B cell (primary cell): ENCODE results near the gene MYO18A. TPM values are rescaled to one million over a fixed set of nuclear protein-coding genes. Genes with fewer than 3 reads are reported as not detected.

Experiments used
- ATAC-seq: fragments of 200-7000 bp; cut with Tn5 transposase; one replicate; pipeline ENCODE4 v1.10.0; 2021; ENCODE audit warnings: low read depth, mild to moderate bottlenecking, moderate number of reproducible peaks, moderate library complexity
- CTCF ChIA-PET: fragments of 350-600 bp; sonication (Branson Sonifier 250); formaldehyde crosslinking; loops from one replicate; lab custom pipeline; 2021; ENCODE audit warnings: antibody characterized with exemption, inconsistent platforms; lab: Charles Lee
- POLR2A ChIA-PET: fragments of 350-600 bp; sonication (Branson Sonifier 250); formaldehyde crosslinking; loops from one replicate; lab custom pipeline; 2021; ENCODE audit warnings: antibody characterized with exemption; lab: Charles Lee
- DNase-seq: peaks from one replicate; pipeline ENCODE4 v3.0.0; 2013
- H2AFZ ChIP-seq: 2 replicates; pipeline ENCODE4 v1.6.1; 2012; ENCODE audit warnings: mild to moderate bottlenecking, low read depth, low read length; ENCODE audit not compliant: insufficient read depth, poor library complexity, severe bottlenecking
- H3K27ac ChIP-seq, 2 donors: 1 replicate in 1 of 2; 2 replicates in 1 of 2; pipeline ENCODE4 v1.5.1; 2012 to 2013; ENCODE audit warnings: low read length in 2 of 2, mild to moderate bottlenecking in 2 of 2, moderate library complexity in 1 of 2
- H3K27me3 ChIP-seq, 4 experiments: fragments of 200-600 bp in 1 of 4; sonication (generic) in 1 of 4; replicated peaks in 1 of 4; 1 replicate in 2 of 4; 2 replicates in 2 of 4; pipeline versions ENCODE4 v1.6.1 to v1.7.0; 2013 to 2016; ENCODE audit warnings: low read length in 3 of 4, mild to moderate bottlenecking in 2 of 4, mixed read lengths in 1 of 4, moderate library complexity in 1 of 4; ENCODE audit not compliant: insufficient read depth in 4 of 4, control insufficient read depth in 3 of 4; ENCODE audit errors: control extremely low read depth in 1 of 4
- H3K36me3 ChIP-seq, 2 experiments: replicated peaks in 1 of 2; 1 replicate in 1 of 2; 2 replicates in 1 of 2; pipeline versions ENCODE4 v1.6.1 to v1.7.1; 2013; ENCODE audit warnings: low read length in 1 of 2; ENCODE audit not compliant: insufficient read depth in 2 of 2, control insufficient read depth in 1 of 2; ENCODE audit errors: control extremely low read depth in 1 of 2, extremely low read depth in 1 of 2
- H3K4me1 ChIP-seq, 2 donors: fragments of 200-600 bp in 1 of 2; sonication (generic) in 1 of 2; 1 replicate in 1 of 2; 2 replicates in 1 of 2; pipeline versions ENCODE4 v1.5.1 to v1.6.1; 2013 to 2017; ENCODE audit warnings: low read length in 2 of 2; ENCODE audit not compliant: control insufficient read depth in 2 of 2, insufficient read depth in 2 of 2
- H3K4me2 ChIP-seq: replicated peaks from 2 replicates; pipeline ENCODE3; 2012; ENCODE audit warnings: mild to moderate bottlenecking, low read depth, low read length; ENCODE audit not compliant: poor library complexity, severe bottlenecking
- H3K4me3 ChIP-seq, 5 experiments: fragments of 200-600 bp in 1 of 5; sonication (generic) in 1 of 5; 1 replicate in 3 of 5; 2 replicates in 2 of 5; pipeline versions ENCODE4 v1.5.1 to v1.7.0; 2011 to 2016; ENCODE audit warnings: low read length in 4 of 5, mild to moderate bottlenecking in 4 of 5, low read depth in 2 of 5, control low read depth in 1 of 5, moderate library complexity in 1 of 5; ENCODE audit not compliant: insufficient read depth in 1 of 5; ENCODE audit errors: control extremely low read depth in 1 of 5, extremely low read depth in 1 of 5
- H3K79me2 ChIP-seq: fragments of 200-600 bp; sonication (generic); one replicate; pipeline ENCODE4 v1.6.0; 2016; ENCODE audit warnings: low read length; ENCODE audit not compliant: control insufficient read depth, insufficient read depth
- H3K9ac ChIP-seq: fragments of 200-600 bp; sonication (generic); 2 replicates; pipeline ENCODE4 v1.6.1; 2017; ENCODE audit warnings: mild to moderate bottlenecking, low read length, moderate library complexity
- H3K9me3 ChIP-seq, 3 donors: one replicate each; pipeline versions ENCODE4 v1.6.1 to v1.7.1; 2013; ENCODE audit warnings: low read length in 2 of 3; ENCODE audit not compliant: control insufficient read depth in 2 of 3, insufficient read depth in 1 of 3; ENCODE audit errors: control extremely low read depth in 1 of 3
- H4K20me1 ChIP-seq: 2 replicates; pipeline ENCODE4 v1.6.0; 2012; ENCODE audit warnings: mild to moderate bottlenecking, low read length; ENCODE audit not compliant: insufficient read depth, control insufficient read depth, poor library complexity, severe bottlenecking
- H3K27ac Mint-ChIP-seq: one replicate; pipeline ENCODE4 v1.8.0; 2021; ENCODE audit warnings: mixed read lengths
- H3K27me3 Mint-ChIP-seq: one replicate; pipeline ENCODE4 v1.8.0; 2021; ENCODE audit warnings: mixed read lengths
- H3K4me1 Mint-ChIP-seq: one replicate; pipeline ENCODE4 v1.8.0; 2021; ENCODE audit warnings: mixed read lengths
- H3K4me3 Mint-ChIP-seq: one replicate; pipeline ENCODE4 v1.8.0; 2021; ENCODE audit warnings: mixed read lengths
- H3K9me3 Mint-ChIP-seq: one replicate; pipeline ENCODE4 v1.8.0; 2022; ENCODE audit warnings: mixed read lengths; ENCODE audit not compliant: insufficient read depth
- CTCF ChIP-seq: fragments of 200-600 bp; IDR thresholded peaks from one replicate; pipeline ENCODE4 v1.8.0; 2022; ENCODE audit warnings: antibody characterized with exemption, mild to moderate bottlenecking
- EZH2 ChIP-seq: IDR thresholded peaks from 2 replicates; pipeline ENCODE4 v1.6.1; 2012; ENCODE audit warnings: borderline replicate concordance, low read depth, mild to moderate bottlenecking, moderate library complexity, low read length; ENCODE audit not compliant: insufficient read depth, poor library complexity, severe bottlenecking
- WGBS: methylation state at CpG from one replicate; pipeline ENCODE4 v1.1.5; 2013; ENCODE audit warnings: missing lambda C conversion rate; ENCODE audit not compliant: insufficient coverage; 5-methylcytosine and 5-hydroxymethylcytosine counted together
- intact Hi-C: fragments of 100-400 bp; cut with micrococcal nuclease; formaldehyde crosslinking; loops from one replicate; pipeline ENCODE4 v1.10.0; 2022
- polyA plus RNA-seq: library from polyadenylated mRNA; depleted of rRNA; stranded (reverse); fragments of >200 nt; gene quantifications from 2 replicates; pipeline ENCODE4 v1.2.3, GENCODE V29; 2012
- total RNA-seq, 2 donors: library from RNA; stranded (reverse); fragments of 120-200 nt in 1 of 2; gene quantifications; 1 replicate in 1 of 2; 2 replicates in 1 of 2; pipeline versions ENCODE4 v1.2.3 to v1.2.4, GENCODE V29; 2013 to 2022

MYO18A gene
- total and polyA plus RNA-seq, 2 donors (not counting 1 experiment from before 2014, with no cell fraction given), result 72.2 to 155 TPM

DNA sequence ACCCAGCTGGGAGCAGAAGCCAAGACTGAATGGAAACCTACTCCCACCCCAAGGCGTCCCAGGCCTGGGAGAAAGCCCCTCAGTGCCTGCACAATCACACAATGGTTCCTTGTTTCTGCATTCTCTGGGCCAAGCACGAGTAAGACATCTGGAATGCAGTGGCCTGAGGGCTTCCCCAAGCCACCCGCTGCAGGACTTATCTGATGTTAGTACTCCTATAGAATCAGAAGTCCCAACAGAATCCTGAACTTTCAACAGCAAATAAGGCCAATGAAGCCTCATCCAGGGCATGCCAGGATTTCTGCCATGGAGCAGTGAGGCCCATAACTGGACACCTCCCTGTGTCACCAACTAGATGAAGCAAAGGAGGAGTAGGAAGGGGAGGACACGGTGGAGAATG lies 28.6 kb downstream of the MYO18A start:
- WGBS, result 100% methylated on average over 1 of the region's 4 CpGs

More for the DNA sequence above, 28.6 kb downstream of the MYO18A start:
- Histone ChIP-seq H3K4me1 (peaks cover 24 to 26% of the 10 kb centered on the region in 2 donors), H2AFZ (no peak overlapping the region), H3K9ac (no peak overlapping the region), H3K36me3 (no peaks in the 10 kb centered on the region), H3K4me2 (no peak overlapping the region), H3K27ac (peak overlapping the region in 1 of 2 donors; percentile 23), H3K9me3 (no peaks in the 10 kb centered on the region), H4K20me1 (no peaks in the 10 kb centered on the region), H3K79me2 (peaks cover 3% of the 10 kb centered on the region), H3K4me3 (no peak overlapping the region), H3K27me3 (no peaks in the 10 kb centered on the region)
- Mint-ChIP-seq H3K4me3 (no peak overlapping the region), H3K9me3 (no peaks in the 10 kb centered on the region), H3K4me1 (peaks cover 32% of the 10 kb centered on the region), H3K27ac (peak overlapping the region; percentile 50), H3K27me3 (no peaks in the 10 kb centered on the region)
- no peak for TF ChIP-seq CTCF
- no peak for TF ChIP-seq EZH2
- DNase-seq (no peak), ATAC-seq (no peak)
- ChIA-PET POLR2A (no interaction called here), CTCF (interaction anchor here (8.5 to 10.9 kb wide), 2 partner anchors 27 to 64 kb away, joined by 225 to 304 read pairs; partner anchors contain the start of gene MYO18A)
- intact Hi-C loops, result no loop called here
